H9 (cell line): ENCODE measurements around the gene NRG3. TPM values are rescaled to one million over a fixed set of nuclear protein-coding genes. Genes with fewer than 3 reads are reported as not detected.
A peak's percentile ranks its signal among the peaks of the same experiment; 100 is the strongest.

Experiments used
- DNase-seq: peaks from one replicate; pipeline ENCODE4 v3.0.0-alpha.2; 2017
- H2AFZ ChIP-seq: one replicate; pipeline ENCODE4 v1.6.1; 2013; ENCODE audit warnings: mild to moderate bottlenecking, low read length, control low read depth, moderate library complexity
- H2AK5ac ChIP-seq: 2 replicates; pipeline ENCODE4 v1.6.1; 2013; ENCODE audit warnings: low read length, control low read depth, mixed read lengths; ENCODE audit not compliant: insufficient read length
- H2BK120ac ChIP-seq: one replicate; pipeline ENCODE4 v1.6.1; 2013; ENCODE audit warnings: low read depth, mild to moderate bottlenecking, low read length, control low read depth, inconsistent platforms; ENCODE audit not compliant: poor library complexity, severe bottlenecking
- H2BK12ac ChIP-seq: 2 replicates; pipeline ENCODE4 v1.6.1; 2013; ENCODE audit warnings: low read length, control low read depth, mixed read lengths, low read depth; ENCODE audit not compliant: insufficient read length
- H2BK15ac ChIP-seq: 2 replicates; pipeline ENCODE4 v1.6.1; 2013; ENCODE audit warnings: low read depth, low read length, control low read depth
- H2BK20ac ChIP-seq: one replicate; pipeline ENCODE4 v1.6.1; 2013; ENCODE audit warnings: low read depth, mild to moderate bottlenecking, low read length, control low read depth, inconsistent platforms; ENCODE audit not compliant: poor library complexity, severe bottlenecking
- H2BK5ac ChIP-seq: 2 replicates; pipeline ENCODE4 v1.6.1; 2013; ENCODE audit warnings: low read length, control low read depth, mixed read lengths; ENCODE audit not compliant: insufficient read length
- H3K14ac ChIP-seq: 2 replicates; pipeline ENCODE4 v1.6.1; 2013; ENCODE audit warnings: low read length, control low read depth; ENCODE audit not compliant: insufficient read depth
- H3K18ac ChIP-seq: 2 replicates; pipeline ENCODE4 v1.6.1; 2013; ENCODE audit warnings: low read depth, mild to moderate bottlenecking, mixed read lengths, low read length, control low read depth; ENCODE audit not compliant: insufficient read length
- H3K23ac ChIP-seq: 2 replicates; pipeline ENCODE4 v1.6.1; 2013; ENCODE audit warnings: low read length, control low read depth, mixed read lengths, low read depth; ENCODE audit not compliant: insufficient read length
- H3K23me2 ChIP-seq: 2 replicates; pipeline ENCODE4 v1.6.1; 2013; ENCODE audit warnings: low read depth, mild to moderate bottlenecking, mixed read lengths, low read length, control low read depth; ENCODE audit not compliant: insufficient read length, poor library complexity, severe bottlenecking
- H3K27ac ChIP-seq: 2 replicates; pipeline ENCODE4 v1.5.1; 2013; ENCODE audit warnings: low read length, control low read depth, mixed read lengths, low read depth; ENCODE audit not compliant: insufficient read length
- H3K27me3 ChIP-seq: 2 replicates; pipeline ENCODE4 v1.6.1; 2013; ENCODE audit warnings: low read length, control low read depth, inconsistent platforms; ENCODE audit not compliant: insufficient read depth
- H3K4ac ChIP-seq: 2 replicates; pipeline ENCODE4 v1.6.1; 2013; ENCODE audit warnings: low read depth, mild to moderate bottlenecking, control low read depth, inconsistent platforms, low read length, moderate library complexity
- H3K4me1 ChIP-seq: 2 replicates; pipeline ENCODE4 v1.6.1; 2013; ENCODE audit warnings: low read length, control low read depth, inconsistent platforms; ENCODE audit not compliant: insufficient read depth
- H3K4me2 ChIP-seq: 2 replicates; pipeline ENCODE4 v1.6.1; 2013; ENCODE audit warnings: low read length, control low read depth, mixed read lengths; ENCODE audit not compliant: insufficient read length, insufficient read depth
- H3K56ac ChIP-seq: 2 replicates; pipeline ENCODE4 v1.6.1; 2013; ENCODE audit warnings: low read depth, mild to moderate bottlenecking, mixed read lengths, low read length, control low read depth; ENCODE audit not compliant: insufficient read length
- H3K79me1 ChIP-seq: 2 replicates; pipeline ENCODE4 v1.6.1; 2013; ENCODE audit warnings: low read depth, mild to moderate bottlenecking, moderate library complexity, low read length, control low read depth, inconsistent platforms; ENCODE audit not compliant: insufficient read depth, poor library complexity, severe bottlenecking
- H3K79me2 ChIP-seq: 2 replicates; pipeline ENCODE4 v1.6.1; 2013; ENCODE audit warnings: low read length, control low read depth, inconsistent platforms; ENCODE audit not compliant: insufficient read depth
- H3K9ac ChIP-seq: 2 replicates; pipeline ENCODE4 v1.6.1; 2013; ENCODE audit warnings: low read length, control low read depth, mixed read lengths; ENCODE audit not compliant: insufficient read length; ENCODE audit errors: extremely low read depth
- H3K9me3 ChIP-seq: one replicate; pipeline ENCODE4 v1.6.1; 2013; ENCODE audit warnings: low read depth, low read length, inconsistent platforms; ENCODE audit not compliant: control insufficient read depth
- H3T11ph ChIP-seq: one replicate; pipeline ENCODE4 v1.6.1; 2013; ENCODE audit warnings: mild to moderate bottlenecking, low read length, control low read depth, inconsistent platforms
- H4K20me1 ChIP-seq: one replicate; pipeline ENCODE4 v1.6.1; 2013; ENCODE audit not compliant: control insufficient read depth, insufficient read length, insufficient read depth
- H4K5ac ChIP-seq: 2 replicates; pipeline ENCODE4 v1.6.1; 2013; ENCODE audit warnings: low read depth, mild to moderate bottlenecking, mixed read lengths, low read length, control low read depth; ENCODE audit not compliant: insufficient read length
- H4K8ac ChIP-seq: replicated peaks from 2 replicates; pipeline ENCODE4 v1.6.1; 2013; ENCODE audit warnings: low read length, control low read depth, mixed read lengths, low read depth; ENCODE audit not compliant: insufficient read length
- H4K91ac ChIP-seq: 2 replicates; pipeline ENCODE4 v1.6.1; 2013; ENCODE audit warnings: low read depth, mild to moderate bottlenecking, moderate library complexity, mixed read lengths, low read length, control low read depth; ENCODE audit not compliant: insufficient read length
- H3K27ac Mint-ChIP-seq, 3 experiments: 2 replicates in 2 of 3; 3 replicates in 1 of 3; pipeline ENCODE4 v1.8.0; 2020 to 2021; ENCODE audit warnings: mixed read lengths in 3 of 3, mild to moderate bottlenecking in 1 of 3, moderate library complexity in 1 of 3
- H3K27me3 Mint-ChIP-seq: 2 replicates; pipeline ENCODE4 v1.8.0; 2021; ENCODE audit warnings: low read depth, mild to moderate bottlenecking, moderate library complexity, mixed read lengths
- H3K36me3 Mint-ChIP-seq, 3 experiments: 2 replicates in 2 of 3; 3 replicates in 1 of 3; pipeline ENCODE4 v1.8.0; 2020 to 2021; ENCODE audit warnings: low read depth in 3 of 3, mixed read lengths in 3 of 3; ENCODE audit not compliant: insufficient read depth in 1 of 3
- H3K4me1 Mint-ChIP-seq, 2 experiments: 2 replicates each; pipeline ENCODE4 v1.8.0; 2020; ENCODE audit warnings: mixed read lengths in 2 of 2
- H3K4me3 Mint-ChIP-seq, 2 experiments: 2 replicates in 1 of 2; 3 replicates in 1 of 2; pipeline ENCODE4 v1.8.0; 2020 to 2021; ENCODE audit warnings: mild to moderate bottlenecking in 2 of 2, mixed read lengths in 2 of 2, moderate library complexity in 1 of 2
- H3K9me3 Mint-ChIP-seq, 2 experiments: 2 replicates in 1 of 2; 3 replicates in 1 of 2; pipeline ENCODE4 v1.8.0; 2020; ENCODE audit warnings: mild to moderate bottlenecking in 2 of 2, mixed read lengths in 2 of 2, moderate library complexity in 1 of 2
- CTCF ChIP-seq: fragments of 200-600 bp; sonication (generic); conservative IDR thresholded peaks from 3 replicates; pipeline ENCODE4 v1.8.0; 2021; ENCODE audit warnings: antibody characterized with exemption, mild to moderate bottlenecking
- WGBS: extraction: QIAGEN DNeasy Blood & Tissue Kit; methylation state at CpG from one replicate; pipeline ENCODE4 v1.1.7; 2013; ENCODE audit warnings: missing lambda C conversion rate, low lambda C conversion rate, mixed read lengths; ENCODE audit not compliant: insufficient read length; ENCODE audit errors: extremely low coverage; 5-methylcytosine and 5-hydroxymethylcytosine counted together
- total RNA-seq: library from RNA; stranded (reverse); gene quantifications from 2 replicates; pipeline ENCODE4 v1.2.1, GENCODE V29; 2021

The NRG3 gene
- total RNA-seq, 1 experiment from 2014 or later = 1.6 TPM

- no peak for TF ChIP-seq CTCF
- no peak overlapping the region for H3K18ac ChIP-seq
- H2BK5ac ChIP-seq = no peak overlapping the region
- H3K4me2 ChIP-seq = no peak overlapping the region
- H3K4me1 ChIP-seq = peaks cover 5% of the 10 kb centered on the region; the same call in 1 of the 2 replicates
- no peak overlapping the region for H3K4me3 Mint-ChIP-seq
- no peak overlapping the region for H3K14ac ChIP-seq
- H3K9me3 Mint-ChIP-seq = 0 out of 5 replicates have a peak, but pooled peaks cover 0 to 2% of the 10 kb centered on the region in 2 experiments
- H3K36me3 Mint-ChIP-seq = no peaks in the 10 kb centered on the region; a peak in 1 of 7 replicates
- H3K4me1 Mint-ChIP-seq = peaks cover 18 to 20% of the 10 kb centered on the region in 2 experiments
- no peaks in the 10 kb centered on the region for H3K79me2 ChIP-seq
- H2AK5ac ChIP-seq = no peak overlapping the region
- H3K9me3 ChIP-seq = no peaks in the 10 kb centered on the region
- H2BK20ac ChIP-seq = no peak overlapping the region
- no peak overlapping the region for H2BK120ac ChIP-seq
- no peaks in the 10 kb centered on the region for H3K27me3 Mint-ChIP-seq
- H4K91ac ChIP-seq = no peak overlapping the region
- H3T11ph ChIP-seq = no peak overlapping the region
- H3K4ac ChIP-seq = no peak overlapping the region
- H3K56ac ChIP-seq = no peak overlapping the region
- peak overlapping the region; percentile 26 for H3K27ac ChIP-seq
- H4K8ac ChIP-seq = no peak overlapping the region
- no peak overlapping the region for H4K5ac ChIP-seq
- H3K23me2 ChIP-seq = no peaks in the 10 kb centered on the region
- no peak overlapping the region for H3K23ac ChIP-seq
- H3K79me1 ChIP-seq = no peaks in the 10 kb centered on the region
- peak overlapping the region in 2 of 3 experiments; percentile 20 to 41; a peak in 2 of 7 replicates for H3K27ac Mint-ChIP-seq
- WGBS = no CpG with 5 or more reads among the region's 2 CpGs
- no peak for DNase-seq
- H2AFZ ChIP-seq = no peak overlapping the region
- H4K20me1 ChIP-seq = no peaks in the 10 kb centered on the region
- H3K9ac ChIP-seq = no peak overlapping the region
- no peak overlapping the region for H2BK12ac ChIP-seq
- H3K27me3 ChIP-seq = no peaks in the 10 kb centered on the region
- no peak overlapping the region for H2BK15ac ChIP-seq
Observed at GRCh38 chr10:81943583-81943982, 68.6 kb downstream of the NRG3 start.
